ENCODE results near the gene LINC00632.

Gene LINC00632

DNA sequence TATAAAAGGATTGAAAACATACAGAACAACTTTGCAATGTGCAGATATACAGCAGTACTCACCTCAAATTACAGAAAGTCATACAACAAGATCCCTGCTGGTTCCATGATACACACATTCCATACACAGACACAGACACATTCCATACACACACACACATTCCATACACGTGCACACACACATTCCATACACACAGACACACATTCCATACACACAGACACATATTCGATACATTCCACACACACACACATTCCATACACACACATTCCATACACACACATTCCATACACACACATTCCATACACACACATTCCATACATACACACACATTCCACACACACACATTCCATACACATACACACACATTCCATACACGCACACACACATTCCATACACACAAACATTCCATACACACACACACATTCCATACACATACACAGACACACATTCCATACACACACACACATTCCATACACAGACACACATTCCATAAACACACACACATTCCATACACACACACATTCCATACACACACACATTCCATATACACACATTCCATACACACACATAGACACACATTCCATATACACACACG, 13.7 kb downstream of the LINC00632 start:
- TF ChIP-seq, protein P1, sequence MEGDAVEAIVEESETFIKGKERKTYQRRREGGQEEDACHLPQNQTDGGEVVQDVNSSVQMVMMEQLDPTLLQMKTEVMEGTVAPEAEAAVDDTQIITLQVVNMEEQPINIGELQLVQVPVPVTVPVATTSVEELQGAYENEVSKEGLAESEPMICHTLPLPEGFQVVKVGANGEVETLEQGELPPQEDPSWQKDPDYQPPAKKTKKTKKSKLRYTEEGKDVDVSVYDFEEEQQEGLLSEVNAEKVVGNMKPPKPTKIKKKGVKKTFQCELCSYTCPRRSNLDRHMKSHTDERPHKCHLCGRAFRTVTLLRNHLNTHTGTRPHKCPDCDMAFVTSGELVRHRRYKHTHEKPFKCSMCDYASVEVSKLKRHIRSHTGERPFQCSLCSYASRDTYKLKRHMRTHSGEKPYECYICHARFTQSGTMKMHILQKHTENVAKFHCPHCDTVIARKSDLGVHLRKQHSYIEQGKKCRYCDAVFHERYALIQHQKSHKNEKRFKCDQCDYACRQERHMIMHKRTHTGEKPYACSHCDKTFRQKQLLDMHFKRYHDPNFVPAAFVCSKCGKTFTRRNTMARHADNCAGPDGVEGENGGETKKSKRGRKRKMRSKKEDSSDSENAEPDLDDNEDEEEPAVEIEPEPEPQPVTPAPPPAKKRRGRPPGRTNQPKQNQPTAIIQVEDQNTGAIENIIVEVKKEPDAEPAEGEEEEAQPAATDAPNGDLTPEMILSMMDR (IDR thresholded peaks at IDR 0.05; ENCODE audit: low read length, missing control alignments) = no peak
- DNase-seq (ENCODE audit: low read depth) = peak; percentile 23

DNA sequence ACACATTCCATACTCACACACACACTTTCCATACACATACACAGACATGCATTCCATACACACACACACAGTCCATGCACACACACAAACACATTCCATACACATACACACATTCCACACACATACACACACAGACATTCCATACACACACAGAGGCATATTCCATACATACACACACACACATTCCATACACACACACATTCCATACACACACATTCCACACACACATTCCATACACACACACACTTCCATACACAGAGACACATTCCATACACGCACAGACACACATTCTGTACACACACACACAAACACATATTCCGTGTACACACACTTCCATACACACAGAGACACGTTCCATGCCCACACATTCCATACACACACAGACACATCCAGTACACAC, 14.8 kb downstream of the LINC00632 start:
- TF ChIP-seq, protein P1 (IDR thresholded peaks at IDR 0.05; ENCODE audit: low read length, missing control alignments) = no peak
- H3K4me3 ChIP-seq (replicated peaks; ENCODE audit: low read depth, low read length) = no peak overlapping the region
- DNase-seq (ENCODE audit: low read depth) = no peak

More for the DNA sequence above, 13.7 kb downstream of the LINC00632 start:
- H3K4me3 ChIP-seq (replicated peaks; ENCODE audit: low read depth, low read length) = no peak overlapping the region

DNA sequence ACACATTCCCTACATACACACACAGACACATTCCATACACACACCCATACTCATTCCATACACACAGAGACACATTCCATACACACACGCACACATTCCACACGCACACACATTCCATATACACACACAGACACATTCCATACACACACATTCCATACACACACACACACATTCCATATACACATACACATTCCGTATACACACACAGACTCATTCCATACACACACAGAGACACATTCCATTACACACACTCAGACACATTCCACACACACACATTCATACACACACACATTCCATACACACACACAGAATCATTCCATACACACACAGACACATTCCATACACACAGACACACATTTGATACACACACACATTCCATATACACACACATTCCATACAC, 15.2 kb downstream of the LINC00632 start:
- TF ChIP-seq, protein P1 (IDR thresholded peaks at IDR 0.05; ENCODE audit: low read length, missing control alignments) = no peak
- H3K4me3 ChIP-seq (replicated peaks; ENCODE audit: low read depth, low read length) = no peak overlapping the region
- peak; percentile 15 for DNase-seq (ENCODE audit: low read depth)

DNA sequence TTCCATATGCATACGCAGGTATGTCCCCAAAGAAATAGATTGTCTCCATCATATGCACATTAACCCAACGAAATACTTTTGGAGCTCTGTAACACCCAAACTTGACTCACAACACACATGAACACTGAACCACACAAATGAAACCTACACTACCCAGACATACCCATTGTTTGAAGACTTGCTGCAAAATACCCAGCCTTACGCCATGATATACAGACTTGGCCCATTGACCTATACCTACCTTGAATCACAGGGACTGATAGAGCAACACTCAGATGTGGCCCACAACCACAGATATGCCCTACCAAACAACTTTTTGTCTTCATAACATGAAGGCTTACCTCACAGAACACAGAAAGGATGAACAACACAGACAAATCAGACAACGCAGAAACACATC, 15.9 kb downstream of the LINC00632 start:
- TF ChIP-seq, protein P1 (IDR thresholded peaks at IDR 0.05; ENCODE audit: low read length, missing control alignments) = no peak
- no peak overlapping the region for H3K4me3 ChIP-seq (replicated peaks; ENCODE audit: low read depth, low read length)
- no peak for DNase-seq (ENCODE audit: low read depth)

DNA sequence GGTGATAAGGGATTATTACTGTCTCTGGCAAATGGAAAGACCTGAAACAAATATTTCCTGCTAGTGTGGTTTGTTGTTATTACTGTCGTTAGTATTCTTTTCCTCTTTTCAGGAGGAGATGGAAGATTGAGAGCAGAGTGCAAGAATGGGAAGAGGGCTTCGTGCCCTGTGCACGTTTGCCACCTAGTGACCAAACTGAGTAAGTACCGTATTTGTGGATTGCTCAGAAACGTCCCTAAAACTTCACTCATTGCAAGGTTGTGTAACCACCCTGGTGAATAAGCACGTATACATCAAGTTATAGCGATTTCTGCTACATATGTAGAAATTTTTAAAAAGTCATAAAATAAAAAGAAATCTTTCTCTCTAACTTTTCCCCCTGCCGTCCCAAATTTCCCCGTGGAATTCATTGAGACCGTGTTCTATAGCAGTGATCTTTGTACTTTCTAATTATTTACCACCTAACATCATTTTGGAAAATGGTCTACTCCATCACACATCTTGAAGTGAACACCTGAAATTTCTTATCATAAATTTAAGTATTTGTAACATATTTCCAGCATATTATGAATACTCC, 24.3 kb downstream of the LINC00632 start:
- TF ChIP-seq, protein P1 (IDR thresholded peaks at IDR 0.05; ENCODE audit: low read length, missing control alignments) = peak; percentile 74
- peak; percentile 70 for DNase-seq (ENCODE audit: low read depth)
- H3K4me3 ChIP-seq (replicated peaks; ENCODE audit: low read depth, low read length) = no peak overlapping the region

DNA sequence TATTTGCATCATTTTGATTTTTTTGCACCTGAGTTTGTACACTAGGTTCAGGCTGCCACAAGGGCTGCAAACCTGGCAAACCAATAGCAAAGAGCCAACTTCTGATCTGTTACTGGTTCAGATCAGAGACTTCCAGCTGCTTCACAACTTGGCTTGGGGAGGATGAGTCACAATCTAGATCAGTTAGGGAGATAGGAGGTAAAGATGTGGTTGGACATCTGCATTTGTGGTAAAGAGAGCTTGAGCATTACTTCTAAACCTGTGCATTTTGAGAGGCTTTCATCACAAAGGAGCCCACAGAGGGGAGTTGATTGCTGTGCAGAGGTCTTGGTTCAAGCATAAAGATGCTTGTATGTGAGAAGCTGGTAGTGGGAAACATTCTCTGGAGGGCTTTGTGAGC, 34.5 kb downstream of the LINC00632 start:
- DNase-seq (ENCODE audit: low read depth) = no peak
- H3K4me3 ChIP-seq (replicated peaks; ENCODE audit: low read depth, low read length) = no peak overlapping the region
- TF ChIP-seq, protein P1 (IDR thresholded peaks at IDR 0.05; ENCODE audit: low read length, missing control alignments) = no peak

DNA sequence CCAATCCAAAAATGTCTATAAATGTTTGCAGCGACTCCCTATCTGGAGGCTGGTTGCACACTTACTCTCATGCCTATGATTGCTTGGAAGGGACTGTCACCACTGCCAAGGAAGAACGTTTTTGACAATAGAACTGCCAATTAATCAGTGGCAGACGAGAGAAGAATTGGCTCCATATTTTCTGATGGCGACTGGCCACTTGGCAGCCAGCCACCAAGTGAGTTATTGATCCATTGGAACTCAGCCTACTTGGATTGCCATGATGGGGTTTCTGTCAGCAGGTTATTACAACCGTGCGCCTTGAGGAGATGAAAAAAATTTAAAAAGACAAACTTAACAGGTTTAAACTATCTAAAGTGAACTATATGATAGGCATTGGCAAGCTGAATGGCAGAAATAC, 47.4 kb downstream of the LINC00632 start:
- DNase-seq (ENCODE audit: low read depth) = no peak
- TF ChIP-seq, protein P1 (IDR thresholded peaks at IDR 0.05; ENCODE audit: low read length, missing control alignments) = no peak
- H3K4me3 ChIP-seq (replicated peaks; ENCODE audit: low read depth, low read length) = no peak overlapping the region

Measured in fibroblast of pulmonary artery (primary cell).